K562 (cell line): ENCODE data around the gene DEFB113. TPM values are rescaled to one million over a fixed set of nuclear protein-coding genes. Genes with fewer than 3 reads are reported as not detected.

ENCODE experiments used
- ATAC-seq: fragments of 200-7000 bp; cut with Tn5 transposase; 3 replicates; pipeline ENCODE4 v1.9.1; 2020; ENCODE audit warnings: moderate library complexity
- BruUV-seq: library from RNA; stranded (reverse); fragments of 400-500 nt; replicated peaks from 2 replicates; lab custom pipeline; 2021; lab: Mats Ljungman, UMichigan
- CTCF ChIA-PET: fragments of 300-600 bp; formaldehyde crosslinking; extraction: SDS; loops from one replicate; lab custom pipeline; 2021; ENCODE audit warnings: low intra/inter-chr PET ratio; lab: Yijun Ruan, JAX
- POLR2A ChIA-PET: fragments of 300-600, 350-650 bp; sonication (Branson Sonifier 250); formaldehyde crosslinking; extraction: SDS; loops from one replicate; lab custom pipeline; 2021; ENCODE audit warnings: antibody characterized with exemption, inconsistent platforms; lab: Yijun Ruan, JAX
- DNase-seq, 4 experiments: peaks; one replicate each; pipeline versions ENCODE4 v3.0.0 to v3.0.0-alpha.2; 2011 to 2018; ENCODE audit warnings: low spot score in 3 of 4, mixed read lengths in 3 of 4; ENCODE audit errors: extremely low read depth in 1 of 4
- FAIRE-seq: peaks from 2 replicates; lab custom pipeline; 2011; peaks lifted over from hg19 to GRCh38; lab: Jason Lieb, UNC
- H2AFZ ChIP-seq: 2 replicates; pipeline ENCODE4 v1.6.0; 2011; ENCODE audit warnings: low read depth, low read length, control low read depth, inconsistent platforms
- H3K27ac ChIP-seq: fragments of 200-600 bp; 3 replicates; pipeline ENCODE4 v1.8.0; 2011; ENCODE audit warnings: low read depth, mild to moderate bottlenecking, control low read depth, inconsistent platforms, low read length, moderate library complexity, mixed read lengths; ENCODE audit errors: extremely low read depth
- H3K27me3 ChIP-seq, 2 experiments: fragments of 300-600 bp in 1 of 2; 2 replicates in 1 of 2; 3 replicates in 1 of 2; pipeline versions ENCODE4 v1.6.0 to v1.8.0; 2011; ENCODE audit warnings: inconsistent platforms in 2 of 2, low read length in 2 of 2, mild to moderate bottlenecking in 1 of 2, mixed read lengths in 1 of 2, moderate library complexity in 1 of 2; ENCODE audit not compliant: control insufficient read depth in 2 of 2, insufficient read depth in 2 of 2
- H3K36me3 ChIP-seq: fragments of 300-600 bp; 3 replicates; pipeline ENCODE4 v1.8.0; 2011; ENCODE audit warnings: mild to moderate bottlenecking, low read length, inconsistent platforms; ENCODE audit not compliant: control insufficient read depth, insufficient read depth
- H3K4me1 ChIP-seq, 2 experiments: fragments of 200-600 bp in 1 of 2; replicated peaks in 1 of 2; 2 replicates in 1 of 2; 3 replicates in 1 of 2; pipeline versions ENCODE4 v1.5.1 to v1.8.0; 2011; ENCODE audit warnings: inconsistent platforms in 2 of 2, low read length in 2 of 2, mild to moderate bottlenecking in 1 of 2, mixed read lengths in 1 of 2, moderate library complexity in 1 of 2; ENCODE audit not compliant: control insufficient read depth in 2 of 2, insufficient read depth in 2 of 2
- H3K4me2 ChIP-seq: 2 replicates; pipeline ENCODE4 v1.6.1; 2011; ENCODE audit warnings: low read length, control low read depth, inconsistent platforms, mixed read lengths; ENCODE audit not compliant: insufficient read depth
- H3K4me3 ChIP-seq: fragments of 200-600 bp; sonication (generic), shearing (Covaris generic); 2 replicates; pipeline ENCODE4 v1.5.1; 2016; ENCODE audit warnings: control low read depth, inconsistent platforms
- H3K79me2 ChIP-seq: fragments of 200-600 bp; 3 replicates; pipeline ENCODE4 v1.8.0; 2011; ENCODE audit warnings: low read length, inconsistent platforms; ENCODE audit not compliant: control insufficient read depth, insufficient read depth
- H3K9ac ChIP-seq, 2 experiments: 2 replicates each; pipeline versions ENCODE4 v1.6.0 to v1.6.1; 2011; ENCODE audit warnings: low read depth in 2 of 2, low read length in 2 of 2, control low read depth in 1 of 2, inconsistent platforms in 1 of 2, mild to moderate bottlenecking in 1 of 2, mixed read lengths in 1 of 2; ENCODE audit not compliant: insufficient read depth in 1 of 2
- H3K9me1 ChIP-seq: one replicate; pipeline ENCODE4 v1.6.0; 2011; ENCODE audit warnings: inconsistent platforms, mild to moderate bottlenecking, low read length, moderate library complexity; ENCODE audit not compliant: control insufficient read depth, insufficient read depth
- H3K9me3 ChIP-seq: replicated peaks from 2 replicates; pipeline ENCODE4 v1.5.1; 2011; ENCODE audit warnings: low read depth, low read length, inconsistent platforms; ENCODE audit not compliant: control insufficient read depth, insufficient read depth
- H4K20me1 ChIP-seq: replicated peaks from 2 replicates; pipeline ENCODE4 v1.6.1; 2011; ENCODE audit warnings: low read length, inconsistent platforms, mixed read lengths; ENCODE audit not compliant: control insufficient read depth, insufficient read depth
- C11orf30 ChIP-seq: fragments of 450-650 bp; IDR thresholded peaks from 2 replicates; pipeline ENCODE4 v1.6.1; 2016; ENCODE audit warnings: low read depth, mild to moderate bottlenecking
- CAMTA2 ChIP-seq: fragments of 250-450 bp; sonication (Bioruptor Pico); conservative IDR thresholded peaks from 2 replicates; pipeline ENCODE4 v1.5.1; 2022
- EP400 ChIP-seq: fragments of 450-650 bp; IDR thresholded peaks from 2 replicates; pipeline ENCODE4 v1.6.1; 2017; ENCODE audit warnings: antibody characterized with exemption, mild to moderate bottlenecking, moderate library complexity
- LEF1 ChIP-seq: fragments of 450-650 bp; IDR thresholded peaks from 2 replicates; pipeline ENCODE4 v1.6.1; 2016; ENCODE audit warnings: mild to moderate bottlenecking
- MAFF ChIP-seq: IDR thresholded peaks from 2 replicates; pipeline ENCODE4 v1.6.1; 2012; ENCODE audit warnings: low read length, improper control_type of control experiment
- MAFG ChIP-seq: fragments of 450-650 bp; conservative IDR thresholded peaks from 2 replicates; pipeline ENCODE4 v1.6.1; 2016; ENCODE audit warnings: missing genetic modification characterization, missing compliant biosample characterization
- MBD2 ChIP-seq: sonication (generic); IDR thresholded peaks from 2 replicates; pipeline ENCODE4 v1.6.1; 2016; ENCODE audit warnings: low read depth, borderline replicate concordance
- TOE1 ChIP-seq, 2 experiments: fragments of 450-650 bp in 1 of 2; sonication (generic) in 1 of 2; formaldehyde crosslinking in 1 of 2; IDR thresholded peaks; 2 replicates each; pipeline versions ENCODE4 v1.7.1 to v1.8.0; 2016 to 2022; ENCODE audit warnings: borderline replicate concordance in 2 of 2, mild to moderate bottlenecking in 2 of 2, antibody characterized with exemption in 1 of 2, inconsistent platforms in 1 of 2, low read depth in 1 of 2, missing genetic modification reagents in 1 of 2, moderate library complexity in 1 of 2
- ZKSCAN8 ChIP-seq: fragments of 200-800 bp; sonication (Bioruptor generic); IDR thresholded peaks from 2 replicates; pipeline ENCODE4 v1.6.1; 2016; ENCODE audit warnings: missing genetic modification characterization, missing compliant biosample characterization
- ZNF133 ChIP-seq: fragments of 250-450 bp; sonication (Bioruptor Pico); IDR thresholded peaks from 2 replicates; pipeline ENCODE4 v1.4.0; 2020; ENCODE audit warnings: mild to moderate bottlenecking
- ZNF316 ChIP-seq: fragments of 450-650 bp; IDR thresholded peaks from 2 replicates; pipeline ENCODE4 v1.6.1; 2016
- ZNF561 ChIP-seq: fragments of 450-650 bp; formaldehyde crosslinking; conservative IDR thresholded peaks from 2 replicates; pipeline ENCODE4 v1.4.0; 2020; ENCODE audit warnings: mild to moderate bottlenecking, moderate library complexity
- in situ Hi-C: fragments of 300-500 bp; cut with MboI; formaldehyde crosslinking; loops from 4 replicates; pipeline ENCODE4 v1.15.0; 2018; ENCODE audit warnings: inconsistent platforms, mixed read lengths
- intact Hi-C: fragments of 100-400 bp; cut with micrococcal nuclease; formaldehyde crosslinking; loops from 2 replicates; pipeline ENCODE4 v1.14.2; 2022
- polyA plus RNA-seq, 8 experiments: library from polyadenylated mRNA; depleted of rRNA in 4 of 8; stranded (reverse) in 5 of 8; unstranded in 3 of 8; fragments of >200 nt; fragmentation: Nextera tagmentation in 2 of 8; fragmentation: Illumina TruSeq in 1 of 8; extraction: Ambion mirVana in 2 of 8; extraction: Trizol in 1 of 8; gene quantifications; 2 replicates each; pipeline versions ENCODE4 v1.2.1 to v1.2.3, GENCODE V29; 2011 to 2014; ENCODE audit warnings: inconsistent platforms in 1 of 8, missing spikeins in 1 of 8
- total RNA-seq, 7 experiments: library from RNA; depleted of rRNA in 6 of 7; stranded (reverse); fragments of >200 nt in 6 of 7; fragmentation: Illumina TruSeq in 2 of 7; extraction: Trizol in 2 of 7; gene quantifications; 2 replicates each; pipeline versions ENCODE4 v1.2.1 to v1.2.3, GENCODE V29; 2011 to 2021; ENCODE audit warnings: low replicate concordance in 1 of 7
- TF ChIP-seq, protein P1 (sequence below): IDR thresholded peaks from 2 replicates; pipeline ENCODE4 v1.6.1; 2011; ENCODE audit warnings: borderline replicate concordance, low read depth, mild to moderate bottlenecking, moderate library complexity, low read length; ENCODE audit not compliant: insufficient read depth, poor library complexity, severe bottlenecking
- TF ChIP-seq, protein P2 (sequence below): sonication (generic); formaldehyde crosslinking; IDR thresholded peaks from 2 replicates; pipeline ENCODE4 v1.8.0; 2022; ENCODE audit warnings: mild to moderate bottlenecking, missing genetic modification reagents
- TF ChIP-seq, protein P3 (sequence below): fragments of 450-650 bp; formaldehyde crosslinking; IDR thresholded peaks from 2 replicates; pipeline ENCODE4 v1.4.0; 2022; ENCODE audit warnings: mild to moderate bottlenecking, moderate library complexity

The DEFB113 gene
- total and polyA plus RNA-seq, 9 of the 15 experiments (the other 6 are each of a cell fraction or from before 2014, with no cell fraction given), result not detected

DNA sequence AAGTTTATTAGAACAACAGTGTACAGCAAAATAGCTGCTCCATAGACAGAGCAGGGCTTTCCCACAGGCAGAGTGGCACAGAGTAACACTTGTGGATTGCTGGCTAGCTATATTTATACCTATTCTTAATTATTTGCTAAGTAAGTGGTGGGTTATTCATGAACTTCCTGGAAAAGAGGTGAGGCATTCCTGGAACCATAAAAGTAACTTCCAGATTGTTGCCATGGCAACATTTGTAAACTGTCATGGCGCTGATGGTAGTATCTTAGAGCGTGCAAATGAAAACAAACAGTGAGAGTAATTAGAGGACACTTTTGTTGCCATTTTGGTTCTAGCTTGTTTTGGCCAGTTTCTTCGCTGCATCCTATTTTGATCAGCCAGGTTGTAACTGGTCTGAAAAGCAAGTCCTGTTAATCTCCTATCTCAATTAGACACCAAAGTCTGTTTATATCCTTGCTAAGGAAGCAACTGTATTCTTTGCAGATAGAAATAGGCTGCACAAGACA, 29.4 kb downstream of the DEFB113 start (continued):
- TF ChIP-seq, protein P1, sequence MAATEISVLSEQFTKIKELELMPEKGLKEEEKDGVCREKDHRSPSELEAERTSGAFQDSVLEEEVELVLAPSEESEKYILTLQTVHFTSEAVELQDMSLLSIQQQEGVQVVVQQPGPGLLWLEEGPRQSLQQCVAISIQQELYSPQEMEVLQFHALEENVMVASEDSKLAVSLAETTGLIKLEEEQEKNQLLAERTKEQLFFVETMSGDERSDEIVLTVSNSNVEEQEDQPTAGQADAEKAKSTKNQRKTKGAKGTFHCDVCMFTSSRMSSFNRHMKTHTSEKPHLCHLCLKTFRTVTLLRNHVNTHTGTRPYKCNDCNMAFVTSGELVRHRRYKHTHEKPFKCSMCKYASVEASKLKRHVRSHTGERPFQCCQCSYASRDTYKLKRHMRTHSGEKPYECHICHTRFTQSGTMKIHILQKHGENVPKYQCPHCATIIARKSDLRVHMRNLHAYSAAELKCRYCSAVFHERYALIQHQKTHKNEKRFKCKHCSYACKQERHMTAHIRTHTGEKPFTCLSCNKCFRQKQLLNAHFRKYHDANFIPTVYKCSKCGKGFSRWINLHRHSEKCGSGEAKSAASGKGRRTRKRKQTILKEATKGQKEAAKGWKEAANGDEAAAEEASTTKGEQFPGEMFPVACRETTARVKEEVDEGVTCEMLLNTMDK, result no peak
- no peak for TF ChIP-seq ZNF561 (CRISPR knock-in tag)
- TF ChIP-seq, protein P2, sequence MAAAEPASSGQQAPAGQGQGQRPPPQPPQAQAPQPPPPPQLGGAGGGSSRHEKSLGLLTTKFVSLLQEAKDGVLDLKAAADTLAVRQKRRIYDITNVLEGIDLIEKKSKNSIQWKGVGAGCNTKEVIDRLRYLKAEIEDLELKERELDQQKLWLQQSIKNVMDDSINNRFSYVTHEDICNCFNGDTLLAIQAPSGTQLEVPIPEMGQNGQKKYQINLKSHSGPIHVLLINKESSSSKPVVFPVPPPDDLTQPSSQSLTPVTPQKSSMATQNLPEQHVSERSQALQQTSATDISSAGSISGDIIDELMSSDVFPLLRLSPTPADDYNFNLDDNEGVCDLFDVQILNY (CRISPR knock-in tag), result no peak
- TF ChIP-seq CAMTA2, result no peak

DNA sequence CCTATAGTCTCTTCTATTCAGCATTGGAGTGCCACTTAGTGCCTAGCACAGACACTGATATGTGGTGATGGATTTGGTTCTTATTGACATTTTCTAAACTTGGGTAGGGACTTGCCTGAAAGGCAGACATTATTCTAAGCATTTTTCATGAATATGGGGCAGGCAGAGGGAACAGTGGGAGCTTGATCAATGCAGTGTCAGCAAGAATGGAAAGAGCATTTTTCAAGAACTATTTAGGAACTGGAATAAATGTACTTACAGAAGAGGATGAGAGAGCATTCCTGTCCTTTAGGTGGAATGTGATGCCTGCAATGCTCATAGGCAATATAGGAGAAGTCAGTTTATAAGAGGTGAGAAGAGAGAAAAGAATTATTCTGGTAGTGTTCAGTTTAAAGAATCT, 31.6 kb downstream of the DEFB113 start:
- TF ChIP-seq TOE1 (IDR thresholded peaks at IDR 0.05; ENCODE audit: borderline replicate concordance) (no peak), TOE1 (CRISPR knock-in tag; IDR thresholded peaks at IDR 0.05; ENCODE audit: borderline replicate concordance, low read depth) (no peak), MAFG (tag) (peak; percentile 26; the same call in 1 of the 2 replicates), MAFF (0 out of 2 replicates have a peak, but pooled peaks have one; percentile 9), ZKSCAN8 (CRISPR knock-in tag) (no peak), ZNF133 (CRISPR knock-in tag) (no peak), LEF1 (no peak), EP400 (no peak), MBD2 (no peak), ZNF316 (peak; percentile 77), C11orf30 (peak; percentile 55; the same call in 1 of the 2 replicates)
- TF ChIP-seq, protein P3, sequence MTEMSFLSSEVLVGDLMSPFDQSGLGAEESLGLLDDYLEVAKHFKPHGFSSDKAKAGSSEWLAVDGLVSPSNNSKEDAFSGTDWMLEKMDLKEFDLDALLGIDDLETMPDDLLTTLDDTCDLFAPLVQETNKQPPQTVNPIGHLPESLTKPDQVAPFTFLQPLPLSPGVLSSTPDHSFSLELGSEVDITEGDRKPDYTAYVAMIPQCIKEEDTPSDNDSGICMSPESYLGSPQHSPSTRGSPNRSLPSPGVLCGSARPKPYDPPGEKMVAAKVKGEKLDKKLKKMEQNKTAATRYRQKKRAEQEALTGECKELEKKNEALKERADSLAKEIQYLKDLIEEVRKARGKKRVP (CRISPR knock-in tag), result no peak
- TF ChIP-seq, all 486 proteins: peak for 4
- no peak for FAIRE-seq
- H3K9ac ChIP-seq, result no peak overlapping the region
- H3K4me3 ChIP-seq, result no peak overlapping the region
- intact Hi-C loops (no loop called here), in situ Hi-C loops (no loop called here)
- ChIA-PET POLR2A (no interaction called here), CTCF (no interaction called here)
- no peaks in the 10 kb centered on the region for H3K79me2 ChIP-seq
- no peaks in the 10 kb centered on the region for H4K20me1 ChIP-seq
- no peak overlapping the region for H3K4me2 ChIP-seq
- no TSS peak for BruUV-seq
- H2AFZ ChIP-seq, result 0 out of 2 replicates have a peak overlapping the region, but pooled peaks have one; percentile 27
- no peak overlapping the region for H3K27ac ChIP-seq
- no peak for DNase-seq
- peaks cover 6 to 17% of the 10 kb centered on the region in 2 experiments; a peak in 4 of 5 replicates for H3K4me1 ChIP-seq
- no peaks in the 10 kb centered on the region for H3K9me3 ChIP-seq
- H3K9me1 ChIP-seq, result no peaks in the 10 kb centered on the region
- peaks cover 0 to 5% of the 10 kb centered on the region in 2 experiments; a peak in 1 of 5 replicates for H3K27me3 ChIP-seq
- no peaks in the 10 kb centered on the region for H3K36me3 ChIP-seq
- ATAC-seq, result no peak
